ENCODE results near the gene SPOP. TPM values are rescaled to one million over a fixed set of nuclear protein-coding genes. Genes with fewer than 3 reads are reported as not detected.

SPOP gene
- total RNA-seq, 4 donors from 2014 or later = 44.3 to 147 (median 99.0) TPM

GRCh38 chr17:49708515-49709183 lies 30.8 kb upstream of the SPOP start:
- peak; percentile 36 to 49 for DNase-seq
- peak overlapping the region; percentile 12 to 22 for H3K4me3 ChIP-seq
- no peaks in the 10 kb centered on the region for H3K27me3 ChIP-seq
- peak overlapping the region; percentile 87 to 92 for H3K27ac ChIP-seq
- no peaks in the 10 kb centered on the region for H3K36me3 ChIP-seq
- intact Hi-C loops (cut with DNase I; ENCODE audit: low total_unique reads) = no loop called here
- H3K4me1 ChIP-seq = peaks cover 0 to 7% of the 10 kb centered on the region in 2 donors
- TF ChIP-seq POLR2A (IDR thresholded peaks at IDR 0.05) = no peak
- TF ChIP-seq, protein P1, sequence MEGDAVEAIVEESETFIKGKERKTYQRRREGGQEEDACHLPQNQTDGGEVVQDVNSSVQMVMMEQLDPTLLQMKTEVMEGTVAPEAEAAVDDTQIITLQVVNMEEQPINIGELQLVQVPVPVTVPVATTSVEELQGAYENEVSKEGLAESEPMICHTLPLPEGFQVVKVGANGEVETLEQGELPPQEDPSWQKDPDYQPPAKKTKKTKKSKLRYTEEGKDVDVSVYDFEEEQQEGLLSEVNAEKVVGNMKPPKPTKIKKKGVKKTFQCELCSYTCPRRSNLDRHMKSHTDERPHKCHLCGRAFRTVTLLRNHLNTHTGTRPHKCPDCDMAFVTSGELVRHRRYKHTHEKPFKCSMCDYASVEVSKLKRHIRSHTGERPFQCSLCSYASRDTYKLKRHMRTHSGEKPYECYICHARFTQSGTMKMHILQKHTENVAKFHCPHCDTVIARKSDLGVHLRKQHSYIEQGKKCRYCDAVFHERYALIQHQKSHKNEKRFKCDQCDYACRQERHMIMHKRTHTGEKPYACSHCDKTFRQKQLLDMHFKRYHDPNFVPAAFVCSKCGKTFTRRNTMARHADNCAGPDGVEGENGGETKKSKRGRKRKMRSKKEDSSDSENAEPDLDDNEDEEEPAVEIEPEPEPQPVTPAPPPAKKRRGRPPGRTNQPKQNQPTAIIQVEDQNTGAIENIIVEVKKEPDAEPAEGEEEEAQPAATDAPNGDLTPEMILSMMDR (IDR thresholded peaks at IDR 0.05) = no peak
- no peaks in the 10 kb centered on the region for H3K9me3 ChIP-seq

- peak; percentile 99 for DNase-seq
- H3K4me3 ChIP-seq = peak within 1 kb of the TSS; percentile 94
- H3K27me3 ChIP-seq = no peaks in the 10 kb centered on the region
- peak in 1 of 2 donors; percentile 55 for TF ChIP-seq POLR2A (IDR thresholded peaks at IDR 0.05)
- TF ChIP-seq, protein P1 (IDR thresholded peaks at IDR 0.05) = peak; percentile 55 to 78 (median 72)
- intact Hi-C loops (cut with DNase I; ENCODE audit: low total_unique reads) = no loop called here
- peaks cover 0 to 7% of the 10 kb centered on the region in 2 donors for H3K4me1 ChIP-seq
- H3K27ac ChIP-seq = peak within 1 kb of the TSS; percentile 87 to 92
- no peaks in the 10 kb centered on the region for H3K36me3 ChIP-seq
- H3K9me3 ChIP-seq = no peaks in the 10 kb centered on the region
Observed at GRCh38 chr17:49707608-49708514, 30.0 kb upstream of the SPOP start, which contains the start of gene SLC35B1. SLC35B1 (minus strand) TSS chr17:49707964; CDS start chr17:49707833, 131 bp downstream.

GRCh38 chr17:49707246-49707607 lies 29.3 kb upstream of the SPOP start:
- peaks cover 0 to 7% of the 10 kb centered on the region in 2 donors for H3K4me1 ChIP-seq
- intact Hi-C loops (cut with DNase I; ENCODE audit: low total_unique reads) = no loop called here
- TF ChIP-seq POLR2A (IDR thresholded peaks at IDR 0.05) = no peak
- TF ChIP-seq, protein P1 (IDR thresholded peaks at IDR 0.05) = no peak
- no peaks in the 10 kb centered on the region for H3K27me3 ChIP-seq
- no peak for DNase-seq
- H3K4me3 ChIP-seq = peak overlapping the region; percentile 94
- peak overlapping the region; percentile 87 to 92 for H3K27ac ChIP-seq
- no peaks in the 10 kb centered on the region for H3K36me3 ChIP-seq
- no peaks in the 10 kb centered on the region for H3K9me3 ChIP-seq

GRCh38 chr17:49705254-49705653 lies 27.4 kb upstream of the SPOP start:
- no peak for TF ChIP-seq POLR2A (IDR thresholded peaks at IDR 0.05)
- TF ChIP-seq, protein P1 (IDR thresholded peaks at IDR 0.05) = no peak
- intact Hi-C loops (cut with DNase I; ENCODE audit: low total_unique reads) = no loop called here
- no peaks in the 10 kb centered on the region for H3K9me3 ChIP-seq
- H3K4me3 ChIP-seq = no peak overlapping the region
- H3K27ac ChIP-seq = no peak overlapping the region
- no peak for DNase-seq
- peaks cover 0 to 7% of the 10 kb centered on the region in 2 donors for H3K4me1 ChIP-seq
- no peaks in the 10 kb centered on the region for H3K27me3 ChIP-seq
- H3K36me3 ChIP-seq = no peaks in the 10 kb centered on the region
